Measurements from ENCODE around the gene ZNF581. TPM values are rescaled to one million over a fixed set of nuclear protein-coding genes. Genes with fewer than 3 reads are reported as not detected.

ZNF581 gene
- total RNA-seq, 1 donor from 2014 or later, result 29.6 TPM

- Mint-ChIP-seq H3K9me3 (ENCODE audit: unreplicated experiment) (no peaks in the 10 kb centered on the region), H3K27ac (ENCODE audit: unreplicated experiment) (no peak overlapping the region), H3K27me3 (ENCODE audit: unreplicated experiment) (no peaks in the 10 kb centered on the region), H3K4me1 (ENCODE audit: unreplicated experiment) (peaks cover 2% of the 10 kb centered on the region), H3K36me3 (ENCODE audit: unreplicated experiment) (peaks cover 15% of the 10 kb centered on the region), H3K4me3 (ENCODE audit: unreplicated experiment) (no peak overlapping the region)
- no peak for DNase-seq (ENCODE audit: extremely low spot score, unreplicated experiment)
- TF ChIP-seq, protein P1, sequence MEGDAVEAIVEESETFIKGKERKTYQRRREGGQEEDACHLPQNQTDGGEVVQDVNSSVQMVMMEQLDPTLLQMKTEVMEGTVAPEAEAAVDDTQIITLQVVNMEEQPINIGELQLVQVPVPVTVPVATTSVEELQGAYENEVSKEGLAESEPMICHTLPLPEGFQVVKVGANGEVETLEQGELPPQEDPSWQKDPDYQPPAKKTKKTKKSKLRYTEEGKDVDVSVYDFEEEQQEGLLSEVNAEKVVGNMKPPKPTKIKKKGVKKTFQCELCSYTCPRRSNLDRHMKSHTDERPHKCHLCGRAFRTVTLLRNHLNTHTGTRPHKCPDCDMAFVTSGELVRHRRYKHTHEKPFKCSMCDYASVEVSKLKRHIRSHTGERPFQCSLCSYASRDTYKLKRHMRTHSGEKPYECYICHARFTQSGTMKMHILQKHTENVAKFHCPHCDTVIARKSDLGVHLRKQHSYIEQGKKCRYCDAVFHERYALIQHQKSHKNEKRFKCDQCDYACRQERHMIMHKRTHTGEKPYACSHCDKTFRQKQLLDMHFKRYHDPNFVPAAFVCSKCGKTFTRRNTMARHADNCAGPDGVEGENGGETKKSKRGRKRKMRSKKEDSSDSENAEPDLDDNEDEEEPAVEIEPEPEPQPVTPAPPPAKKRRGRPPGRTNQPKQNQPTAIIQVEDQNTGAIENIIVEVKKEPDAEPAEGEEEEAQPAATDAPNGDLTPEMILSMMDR (IDR thresholded peaks at IDR 0.05), result no peak
These were observed 48.4 kb downstream of the ZNF581 start for GRCh38 chr19:55691561-55692481.

- TF ChIP-seq, protein P1 (IDR thresholded peaks at IDR 0.05), result no peak
- Mint-ChIP-seq H3K27ac (ENCODE audit: unreplicated experiment) (no peak overlapping the region), H3K9me3 (ENCODE audit: unreplicated experiment) (no peaks in the 10 kb centered on the region), H3K36me3 (ENCODE audit: unreplicated experiment) (peaks cover 16% of the 10 kb centered on the region), H3K4me1 (ENCODE audit: unreplicated experiment) (no peaks in the 10 kb centered on the region), H3K27me3 (ENCODE audit: unreplicated experiment) (no peaks in the 10 kb centered on the region), H3K4me3 (ENCODE audit: unreplicated experiment) (no peak overlapping the region)
- DNase-seq (ENCODE audit: extremely low spot score, unreplicated experiment), result no peak
These were observed 49.2 kb downstream of the ZNF581 start for GRCh38 chr19:55692681-55693081.

GRCh38 chr19:55693336-55693974 is 50.0 kb downstream of the ZNF581 start:
- no peaks in the 10 kb centered on the region for H3K27me3 Mint-ChIP-seq (ENCODE audit: unreplicated experiment)
- TF ChIP-seq, protein P1 (IDR thresholded peaks at IDR 0.05), result no peak
- DNase-seq (ENCODE audit: extremely low spot score, unreplicated experiment), result no peak
- H3K27ac Mint-ChIP-seq (ENCODE audit: unreplicated experiment), result no peak overlapping the region
- H3K36me3 Mint-ChIP-seq (ENCODE audit: unreplicated experiment), result peaks cover 16% of the 10 kb centered on the region
- no peaks in the 10 kb centered on the region for H3K4me1 Mint-ChIP-seq (ENCODE audit: unreplicated experiment)
- no peaks in the 10 kb centered on the region for H3K9me3 Mint-ChIP-seq (ENCODE audit: unreplicated experiment)
- H3K4me3 Mint-ChIP-seq (ENCODE audit: unreplicated experiment), result no peak overlapping the region

DNA sequence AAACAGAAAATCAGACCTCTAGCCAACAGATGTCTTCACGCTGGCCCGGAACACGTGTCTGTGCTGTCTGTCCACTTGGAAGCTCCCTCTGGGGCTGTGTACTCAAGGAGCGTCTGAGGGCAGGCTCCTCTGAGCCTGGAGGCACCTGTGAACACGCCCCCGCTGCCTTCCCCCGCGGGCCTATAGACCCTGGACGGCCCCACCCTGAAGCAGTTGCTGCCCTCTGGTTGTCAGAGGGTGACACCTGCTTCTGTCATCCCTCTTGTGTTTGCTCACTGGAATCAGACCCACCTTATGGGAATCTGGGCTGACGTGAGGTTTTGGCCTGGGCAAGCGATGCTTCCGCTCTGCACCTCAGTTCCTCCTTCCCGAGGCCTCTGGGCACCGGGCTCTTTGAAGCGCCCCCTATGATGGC is 50.8 kb downstream of the ZNF581 start:
- DNase-seq (ENCODE audit: extremely low spot score, unreplicated experiment), result no peak
- Mint-ChIP-seq H3K27ac (ENCODE audit: unreplicated experiment) (no peak overlapping the region), H3K4me3 (ENCODE audit: unreplicated experiment) (no peak overlapping the region), H3K36me3 (ENCODE audit: unreplicated experiment) (peaks cover 18% of the 10 kb centered on the region), H3K9me3 (ENCODE audit: unreplicated experiment) (no peaks in the 10 kb centered on the region), H3K4me1 (ENCODE audit: unreplicated experiment) (no peaks in the 10 kb centered on the region), H3K27me3 (ENCODE audit: unreplicated experiment) (no peaks in the 10 kb centered on the region)
- TF ChIP-seq, protein P1 (IDR thresholded peaks at IDR 0.05), result no peak
